GM12878 (cell line): ENCODE results near the gene HOPX. TPM values are rescaled to one million over a fixed set of nuclear protein-coding genes. Genes with fewer than 3 reads are reported as not detected.
A peak's percentile ranks its signal among the peaks of the same experiment; 100 is the strongest.

ENCODE experiments used
- ATAC-seq: fragments of 200-7000 bp; cut with Tn5 transposase; 3 replicates; pipeline ENCODE4 v1.9.1; 2020; ENCODE audit warnings: mild to moderate bottlenecking, moderate library complexity
- Bru-seq: library from RNA; stranded (reverse); fragments of 400-500 nt; gene quantifications from one replicate; lab custom pipeline; 2021; lab: Mats Ljungman, UMichigan
- BruChase-seq, 2 experiments: library from RNA; stranded (reverse); fragments of 400-500 nt; gene quantifications; one replicate each; lab custom pipeline; 2021; lab: Mats Ljungman, UMichigan
- BruUV-seq: library from RNA; stranded (reverse); fragments of 400-500 nt; replicated peaks from 2 replicates; lab custom pipeline; 2021; lab: Mats Ljungman, UMichigan
- CTCF ChIA-PET: fragments of 300-600 bp; sonication (Branson Sonifier 250); formaldehyde crosslinking; extraction: SDS; loops from one replicate; lab custom pipeline; 2021; ENCODE audit warnings: inconsistent platforms; lab: Yijun Ruan, JAX
- POLR2A ChIA-PET: fragments of 350-600 bp; formaldehyde crosslinking; extraction: SDS; loops from one replicate; lab custom pipeline; 2021; ENCODE audit warnings: inconsistent platforms; lab: Charles Lee
- RAD21 ChIA-PET: fragments of 300-600 bp; sonication (Branson Sonifier 250); formaldehyde crosslinking; loops from one replicate; lab custom pipeline; 2023; ENCODE audit warnings: antibody characterized with exemption; ENCODE audit not compliant: unreplicated experiment; lab: Charles Lee
- SMC1A ChIA-PET: fragments of 300-600 bp; sonication (Branson Sonifier 250); formaldehyde crosslinking; loops from one replicate; lab custom pipeline; 2023; ENCODE audit not compliant: unreplicated experiment, uncharacterized antibody; lab: Charles Lee
- DNase-seq: peaks from one replicate; pipeline ENCODE4 v3.0.0-alpha.2; 2011; ENCODE audit warnings: low read depth, low spot score
- FAIRE-seq: peaks from 3 replicates; lab custom pipeline; 2011; peaks lifted over from hg19 to GRCh38; lab: Jason Lieb, UNC
- H2AFZ ChIP-seq: 2 replicates; pipeline ENCODE4 v1.6.0; 2011; ENCODE audit warnings: low read depth, low read length, control low read depth; ENCODE audit not compliant: control insufficient read depth
- H3K27ac ChIP-seq: 2 replicates; pipeline ENCODE4 v1.5.1; 2011; ENCODE audit warnings: control low read depth; ENCODE audit not compliant: control insufficient read depth, insufficient read depth
- H3K27me3 ChIP-seq, 2 experiments: replicated peaks in 1 of 2; 2 replicates each; pipeline versions ENCODE4 v1.6.0 to v1.6.1; 2011; ENCODE audit warnings: low read length in 1 of 2; ENCODE audit not compliant: control insufficient read depth in 2 of 2, insufficient read depth in 2 of 2
- H3K36me3 ChIP-seq, 2 experiments: 2 replicates each; pipeline ENCODE4 v1.5.1; 2011; ENCODE audit warnings: low read length in 1 of 2; ENCODE audit not compliant: control insufficient read depth in 2 of 2, insufficient read depth in 2 of 2
- H3K4me1 ChIP-seq: 2 replicates; pipeline ENCODE4 v1.6.1; 2011; ENCODE audit warnings: mild to moderate bottlenecking, low read length, moderate library complexity, mixed read lengths; ENCODE audit not compliant: control insufficient read depth, insufficient read depth
- H3K4me2 ChIP-seq: 2 replicates; pipeline ENCODE4 v1.6.0; 2011; ENCODE audit warnings: control low read depth; ENCODE audit not compliant: control insufficient read depth, insufficient read depth
- H3K4me3 ChIP-seq: fragments of 200-600 bp; sonication (generic); 2 replicates; pipeline ENCODE4 v1.5.1; 2016
- H3K79me2 ChIP-seq: 2 replicates; pipeline ENCODE4 v1.6.0; 2011; ENCODE audit warnings: low read length; ENCODE audit not compliant: control insufficient read depth, insufficient read depth
- H3K9ac ChIP-seq: 2 replicates; pipeline ENCODE4 v1.8.0; 2011; ENCODE audit warnings: low read length, control low read depth, mixed read lengths; ENCODE audit not compliant: control insufficient read depth, insufficient read depth
- H3K9me3 ChIP-seq: replicated peaks from 3 replicates; pipeline ENCODE4 v1.5.1; 2011; ENCODE audit warnings: mild to moderate bottlenecking, low read length; ENCODE audit not compliant: control insufficient read depth, insufficient read depth
- H4K20me1 ChIP-seq: 2 replicates; pipeline ENCODE4 v1.6.0; 2011; ENCODE audit not compliant: control insufficient read depth, insufficient read depth
- CREM ChIP-seq: IDR thresholded peaks from 2 replicates; pipeline ENCODE4 v1.6.1; 2014; ENCODE audit warnings: antibody characterized with exemption, low read depth
- EED ChIP-seq: sonication (generic); IDR thresholded peaks from 2 replicates; pipeline ENCODE4 v1.6.1; 2016; ENCODE audit warnings: antibody characterized with exemption, low read depth
- EGR1 ChIP-seq, 2 experiments: IDR thresholded peaks; 1 replicate in 1 of 2; 2 replicates in 1 of 2; pipeline ENCODE4 v1.6.1; 2011 to 2012; ENCODE audit warnings: low read depth in 2 of 2, low read length in 2 of 2, borderline replicate concordance in 1 of 2, mild to moderate bottlenecking in 1 of 2, moderate library complexity in 1 of 2
- IKZF2 ChIP-seq, 2 experiments: fragments of 450-650 bp; IDR thresholded peaks; 2 replicates each; pipeline ENCODE4 v1.6.1; 2017; ENCODE audit warnings: mild to moderate bottlenecking in 2 of 2, moderate library complexity in 2 of 2
- NFYA ChIP-seq: IDR thresholded peaks from 2 replicates; pipeline ENCODE4 v1.6.1; 2011; ENCODE audit warnings: low read depth, mild to moderate bottlenecking, low read length, improper control_type of control experiment, borderline replicate concordance
- POU2F2 ChIP-seq: IDR thresholded peaks from 3 replicates; pipeline ENCODE4 v1.6.1; 2011; ENCODE audit warnings: low read depth, mild to moderate bottlenecking, low read length, borderline replicate concordance
- RAD21 ChIP-seq: IDR thresholded peaks from 2 replicates; pipeline ENCODE4 v1.6.1; 2011; ENCODE audit warnings: mild to moderate bottlenecking, low read depth, low read length, moderate library complexity; ENCODE audit not compliant: insufficient read depth
- RUNX3 ChIP-seq: IDR thresholded peaks from 2 replicates; pipeline ENCODE4 v1.6.1; 2012; ENCODE audit warnings: low read length, inconsistent platforms
- SRF ChIP-seq, 2 experiments: IDR thresholded peaks; 2 replicates each; pipeline ENCODE4 v1.6.1; 2011; ENCODE audit warnings: low read depth in 2 of 2, low read length in 2 of 2, mild to moderate bottlenecking in 1 of 2, moderate library complexity in 1 of 2
- YY1 ChIP-seq: IDR thresholded peaks from 2 replicates; pipeline ENCODE4 v1.6.1; 2011; ENCODE audit warnings: low read depth, mild to moderate bottlenecking, low read length
- WGBS: methylation state at CpG from one replicate; pipeline ENCODE4 v1.1.6; 2016; ENCODE audit warnings: low lambda C conversion rate; ENCODE audit not compliant: insufficient replicate concordance, insufficient coverage; ENCODE audit errors: missing lambda C conversion rate; 5-methylcytosine and 5-hydroxymethylcytosine counted together
- in situ Hi-C: fragments of 300-500 bp; cut with MboI; formaldehyde crosslinking; loops from 9 replicates; pipeline ENCODE4 v1.14.3; 2018; ENCODE audit warnings: mixed read lengths
- intact Hi-C: fragments of 100-400 bp; cut with micrococcal nuclease; formaldehyde crosslinking; loops from one replicate; pipeline ENCODE4 v1.14.2; 2022; ENCODE audit not compliant: unreplicated experiment
- long read RNA-seq, 2 experiments: library from polyadenylated mRNA; unstranded; transcript quantifications; one replicate each; pipeline ENCODE4 v2.0.0, GENCODE V29; 2019 to 2020
- polyA minus RNA-seq, 3 experiments: library from RNA; depleted of rRNA, polyadenylated mRNA; stranded (reverse); fragments of >200 nt; gene quantifications; 2 replicates each; pipeline ENCODE4 v1.2.3, GENCODE V29; 2011
- polyA plus RNA-seq, 11 experiments: library from polyadenylated mRNA; depleted of rRNA in 4 of 11; unstranded in 6 of 11; stranded (reverse) in 5 of 11; fragments of >200 nt; fragmentation: Nextera tagmentation in 4 of 11; fragmentation: Illumina TruSeq in 1 of 11; extraction: Ambion mirVana in 4 of 11; extraction: Trizol in 1 of 11; gene quantifications; 1 replicate in 1 of 11; 2 replicates in 10 of 11; pipeline versions ENCODE4 v1.2.1 to v1.2.3, GENCODE V29; 2011 to 2016; ENCODE audit warnings: inconsistent platforms in 2 of 11, missing spikeins in 2 of 11, low read depth in 1 of 11
- total RNA-seq, 4 experiments: library from RNA; depleted of rRNA in 3 of 4; stranded (reverse); fragments of >200 nt in 3 of 4; fragmentation: Illumina TruSeq in 1 of 4; extraction: Trizol in 1 of 4; gene quantifications; 2 replicates each; pipeline versions ENCODE4 v1.2.1 to v1.2.3, GENCODE V29; 2013 to 2021
- TF ChIP-seq, protein P1 (sequence below): fragments of 450-650 bp; IDR thresholded peaks from 2 replicates; pipeline ENCODE4 v1.6.1; 2017; ENCODE audit warnings: borderline replicate concordance
- TF ChIP-seq, protein P2 (sequence below): fragments of 150-350 bp; IDR thresholded peaks from 2 replicates; pipeline ENCODE4 v1.6.1; 2016; ENCODE audit warnings: low read depth, low read length

HOPX gene, protein sequence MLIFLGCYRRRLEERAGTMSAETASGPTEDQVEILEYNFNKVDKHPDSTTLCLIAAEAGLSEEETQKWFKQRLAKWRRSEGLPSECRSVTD
- not detected in 2 replicates for total RNA-seq (2013; cell fraction: nucleolus; rRNA removed)
- total RNA-seq (2014; rRNA removed) = 0.11 and 0.44 TPM in 2 replicates
- 0.28 TPM in 1 of 2 replicates, not detected in the other for total RNA-seq (2014; rRNA removed; fragmentation: Illumina TruSeq; extraction: Trizol)
- total RNA-seq (2021) = 0.38 and 0.58 TPM in 2 replicates
- polyA plus RNA-seq (2011; ENCODE audit: low read depth) = 1.1 TPM
- polyA plus RNA-seq (2011; rRNA removed) = 0.11 and 0.20 TPM in 2 replicates
- polyA plus RNA-seq (2011; cell fraction: cytosol; rRNA removed) = 0.06 and 0.13 TPM in 2 replicates
- 0.07 and 0.12 TPM in 2 replicates for polyA plus RNA-seq (2011; cell fraction: nucleus; rRNA removed)
- 1.6 and 1.9 TPM in 2 replicates for polyA plus RNA-seq (2012)
- polyA plus RNA-seq (2014; fragmentation: Illumina TruSeq; extraction: Trizol) = 0.25 and 0.74 TPM in 2 replicates
- polyA plus RNA-seq (2014; fragmentation: Nextera tagmentation; extraction: Ambion mirVana) = under 1 TPM; 0.22 to 0.40 TPM
- polyA plus RNA-seq (2014; rRNA removed) = 0.42 TPM in 1 of 2 replicates, not detected in the other
- polyA plus RNA-seq (2016; fragmentation: Nextera tagmentation; extraction: Ambion mirVana) = not detected
- not detected in 2 replicates for polyA minus RNA-seq (2011; rRNA and poly(A)+ RNA removed)
- not detected in 2 replicates for polyA minus RNA-seq (2011; cell fraction: cytosol; rRNA and poly(A)+ RNA removed)
- not detected in 2 replicates for polyA minus RNA-seq (2011; cell fraction: nucleus; rRNA and poly(A)+ RNA removed)
- Bru-seq, nascent RNA = percentile 13 among the genes with signal in this experiment
- BruChase-seq, experiment 1, labeled RNA remaining after a 6-hour chase = percentile 3 among the genes with signal in this experiment
- percentile 3 among the genes with signal in this experiment for BruChase-seq, experiment 2, labeled RNA remaining after a 2-hour chase
- long read RNA-seq, experiment 1 = 0 reads
- long read RNA-seq, experiment 2, partial matches to known transcripts = 0 of 1 reads
- long read RNA-seq, experiment 2, other reads (novel, unspliced or antisense) = 0 of 1 reads

- peak; percentile 13 for DNase-seq
- Histone ChIP-seq H3K4me1 (peaks cover 8% of the 10 kb centered on the region), H3K4me2 (peak within 1 kb of the TSS; percentile 49), H3K27ac (no peak within 1 kb of the TSS), H2AFZ (no peak within 1 kb of the TSS), H3K4me3 (no peak within 1 kb of the TSS), H3K9ac (no peak within 1 kb of the TSS), H3K27me3 (peaks cover 0 to 6% of the 10 kb centered on the region in 2 experiments), H3K79me2 (no peaks in the 10 kb centered on the region), H3K36me3 (no peaks in the 10 kb centered on the region), H4K20me1 (no peaks in the 10 kb centered on the region), H3K9me3 (no peaks in the 10 kb centered on the region)
- in situ Hi-C loops (no loop called here), intact Hi-C loops (loop anchor here (5.0 kb wide), 1 partner anchor 116 kb away; no protein-coding TSS in a partner anchor)
- ChIA-PET RAD21 (no interaction called here), POLR2A (no interaction called here), CTCF (interaction anchor here (0.6 kb wide), 1 partner anchor 65 kb away, joined by 4 read pairs; no protein-coding TSS in a partner anchor), SMC1A (interaction anchor here (1.2 to 1.4 kb wide), 2 partner anchors 10 to 41 kb away, joined by 4 read pairs; no protein-coding TSS in a partner anchor)
- peak; percentile 89 for FAIRE-seq
- no TSS peak for BruUV-seq
- 5% methylated on average over 18 of the region's 18 CpGs for WGBS
- peak; percentile 73 for ATAC-seq
- TF ChIP-seq RAD21 = no peak
- TF ChIP-seq EED = peak; percentile 34; the same call in 1 of the 2 replicates
- TF ChIP-seq CREM = peak; percentile 57; the same call in 1 of the 2 replicates
- peak in 1 of 2 experiments; percentile 16; a peak in 1 of 4 replicates for TF ChIP-seq IKZF2 (IDR thresholded peaks at IDR 0.05)
- no peak for TF ChIP-seq SRF (IDR thresholded peaks at IDR 0.05; ENCODE audit: low read depth in 2 of 2, low read length in 2 of 2)
- no peak for TF ChIP-seq NFYA
- TF ChIP-seq, protein P1, sequence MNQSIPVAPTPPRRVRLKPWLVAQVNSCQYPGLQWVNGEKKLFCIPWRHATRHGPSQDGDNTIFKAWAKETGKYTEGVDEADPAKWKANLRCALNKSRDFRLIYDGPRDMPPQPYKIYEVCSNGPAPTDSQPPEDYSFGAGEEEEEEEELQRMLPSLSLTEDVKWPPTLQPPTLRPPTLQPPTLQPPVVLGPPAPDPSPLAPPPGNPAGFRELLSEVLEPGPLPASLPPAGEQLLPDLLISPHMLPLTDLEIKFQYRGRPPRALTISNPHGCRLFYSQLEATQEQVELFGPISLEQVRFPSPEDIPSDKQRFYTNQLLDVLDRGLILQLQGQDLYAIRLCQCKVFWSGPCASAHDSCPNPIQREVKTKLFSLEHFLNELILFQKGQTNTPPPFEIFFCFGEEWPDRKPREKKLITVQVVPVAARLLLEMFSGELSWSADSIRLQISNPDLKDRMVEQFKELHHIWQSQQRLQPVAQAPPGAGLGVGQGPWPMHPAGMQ = no peak
- TF ChIP-seq POU2F2 = no peak
- no peak for TF ChIP-seq YY1
- peak; percentile 90 for TF ChIP-seq RUNX3
- peak in 1 of 2 experiments; percentile 46; a peak in 1 of 3 replicates for TF ChIP-seq EGR1 (IDR thresholded peaks at IDR 0.05; ENCODE audit: borderline replicate concordance in 1 of 2, low read depth in 2 of 2, low read length in 2 of 2)
- TF ChIP-seq, protein P2, sequence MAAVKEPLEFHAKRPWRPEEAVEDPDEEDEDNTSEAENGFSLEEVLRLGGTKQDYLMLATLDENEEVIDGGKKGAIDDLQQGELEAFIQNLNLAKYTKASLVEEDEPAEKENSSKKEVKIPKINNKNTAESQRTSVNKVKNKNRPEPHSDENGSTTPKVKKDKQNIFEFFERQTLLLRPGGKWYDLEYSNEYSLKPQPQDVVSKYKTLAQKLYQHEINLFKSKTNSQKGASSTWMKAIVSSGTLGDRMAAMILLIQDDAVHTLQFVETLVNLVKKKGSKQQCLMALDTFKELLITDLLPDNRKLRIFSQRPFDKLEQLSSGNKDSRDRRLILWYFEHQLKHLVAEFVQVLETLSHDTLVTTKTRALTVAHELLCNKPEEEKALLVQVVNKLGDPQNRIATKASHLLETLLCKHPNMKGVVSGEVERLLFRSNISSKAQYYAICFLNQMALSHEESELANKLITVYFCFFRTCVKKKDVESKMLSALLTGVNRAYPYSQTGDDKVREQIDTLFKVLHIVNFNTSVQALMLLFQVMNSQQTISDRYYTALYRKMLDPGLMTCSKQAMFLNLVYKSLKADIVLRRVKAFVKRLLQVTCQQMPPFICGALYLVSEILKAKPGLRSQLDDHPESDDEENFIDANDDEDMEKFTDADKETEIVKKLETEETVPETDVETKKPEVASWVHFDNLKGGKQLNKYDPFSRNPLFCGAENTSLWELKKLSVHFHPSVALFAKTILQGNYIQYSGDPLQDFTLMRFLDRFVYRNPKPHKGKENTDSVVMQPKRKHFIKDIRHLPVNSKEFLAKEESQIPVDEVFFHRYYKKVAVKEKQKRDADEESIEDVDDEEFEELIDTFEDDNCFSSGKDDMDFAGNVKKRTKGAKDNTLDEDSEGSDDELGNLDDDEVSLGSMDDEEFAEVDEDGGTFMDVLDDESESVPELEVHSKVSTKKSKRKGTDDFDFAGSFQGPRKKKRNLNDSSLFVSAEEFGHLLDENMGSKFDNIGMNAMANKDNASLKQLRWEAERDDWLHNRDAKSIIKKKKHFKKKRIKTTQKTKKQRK = no peak
Measured at GRCh38 chr4:56681158-56681852, at the start of gene HOPX. TSS of gene HOPX (minus strand) at chr4:56681296. CDS start at chr4:56657816, 23,480 bp downstream.
